Jurkat, Clone E6-1 (cell line): Measurements from ENCODE around the gene ATP1A2.

ENCODE experiments used
- DNase-seq: peaks from one replicate; pipeline ENCODE4 v3.0.0-alpha.2; 2011; ENCODE audit warnings: low read depth, low spot score
- H3K4me3 ChIP-seq: 2 replicates; pipeline ENCODE4 v1.5.1; 2011; ENCODE audit warnings: mild to moderate bottlenecking, low read length, control low read depth, moderate library complexity

ATP1A2 gene

DNA sequence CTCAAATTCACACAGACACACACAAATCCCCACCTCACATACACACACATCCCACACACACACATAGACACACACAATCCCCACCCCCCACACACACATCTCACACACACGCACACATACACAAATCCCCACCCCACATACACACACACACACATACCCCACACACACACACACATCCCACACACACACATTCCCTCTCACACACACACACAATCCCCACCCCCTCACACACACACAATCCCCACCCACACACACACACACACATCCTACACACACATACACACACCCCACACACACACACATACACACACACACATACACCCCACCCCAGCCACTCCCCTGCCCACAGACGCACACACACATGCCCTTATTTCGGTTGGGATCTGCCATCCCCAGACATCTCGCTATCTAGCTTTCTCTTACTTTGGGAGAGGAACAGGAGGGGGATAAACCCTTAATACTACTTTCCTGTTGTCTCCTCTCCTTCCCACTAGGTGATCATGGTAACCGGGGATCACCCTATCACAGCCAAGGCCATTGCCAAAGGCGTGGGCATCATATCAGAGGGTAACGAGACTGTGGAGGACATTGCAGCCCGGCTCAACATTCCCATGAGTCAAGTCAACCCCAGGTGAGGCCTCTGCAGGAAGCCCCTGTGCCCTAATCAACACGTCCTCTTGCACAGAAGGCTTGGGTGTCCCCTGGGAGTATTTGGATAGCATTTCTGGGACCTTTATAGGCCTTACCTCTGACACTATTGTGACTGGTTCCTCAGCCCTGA lies 18.6 kb downstream of the ATP1A2 start:
- no peak overlapping the region for H3K4me3 ChIP-seq
- no peak for DNase-seq

DNA sequence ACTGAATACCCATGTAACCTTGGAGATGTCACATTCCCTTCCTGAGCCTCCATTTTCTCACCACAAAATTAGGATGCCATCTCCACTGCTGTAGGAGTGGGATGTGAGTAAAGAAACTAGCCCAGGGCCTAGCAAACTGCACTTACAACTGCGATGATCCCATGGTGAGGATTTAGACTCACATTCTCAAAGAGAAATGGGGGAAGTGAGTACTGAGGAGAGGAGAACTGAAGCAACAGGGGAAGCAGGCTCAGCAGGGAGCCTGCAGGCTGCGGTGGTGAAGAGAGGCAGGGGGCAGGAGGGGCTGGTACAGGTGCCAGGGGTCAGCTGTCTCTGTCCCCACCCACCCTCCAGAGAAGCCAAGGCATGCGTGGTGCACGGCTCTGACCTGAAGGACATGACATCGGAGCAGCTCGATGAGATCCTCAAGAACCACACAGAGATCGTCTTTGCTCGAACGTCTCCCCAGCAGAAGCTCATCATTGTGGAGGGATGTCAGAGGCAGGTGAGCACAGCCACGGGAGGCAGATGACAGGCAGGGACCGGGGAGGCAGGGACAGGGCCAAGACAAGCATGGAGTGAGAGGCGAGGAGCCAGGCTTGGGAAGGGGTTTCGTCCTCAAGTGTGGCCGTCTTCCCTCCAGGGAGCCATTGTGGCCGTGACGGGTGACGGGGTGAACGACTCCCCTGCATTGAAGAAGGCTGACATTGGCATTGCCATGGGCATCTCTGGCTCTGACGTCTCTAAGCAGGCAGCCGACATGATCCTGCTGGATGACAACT lies 19.4 kb downstream of the ATP1A2 start:
- no peak overlapping the region for H3K4me3 ChIP-seq
- DNase-seq, result no peak

DNA sequence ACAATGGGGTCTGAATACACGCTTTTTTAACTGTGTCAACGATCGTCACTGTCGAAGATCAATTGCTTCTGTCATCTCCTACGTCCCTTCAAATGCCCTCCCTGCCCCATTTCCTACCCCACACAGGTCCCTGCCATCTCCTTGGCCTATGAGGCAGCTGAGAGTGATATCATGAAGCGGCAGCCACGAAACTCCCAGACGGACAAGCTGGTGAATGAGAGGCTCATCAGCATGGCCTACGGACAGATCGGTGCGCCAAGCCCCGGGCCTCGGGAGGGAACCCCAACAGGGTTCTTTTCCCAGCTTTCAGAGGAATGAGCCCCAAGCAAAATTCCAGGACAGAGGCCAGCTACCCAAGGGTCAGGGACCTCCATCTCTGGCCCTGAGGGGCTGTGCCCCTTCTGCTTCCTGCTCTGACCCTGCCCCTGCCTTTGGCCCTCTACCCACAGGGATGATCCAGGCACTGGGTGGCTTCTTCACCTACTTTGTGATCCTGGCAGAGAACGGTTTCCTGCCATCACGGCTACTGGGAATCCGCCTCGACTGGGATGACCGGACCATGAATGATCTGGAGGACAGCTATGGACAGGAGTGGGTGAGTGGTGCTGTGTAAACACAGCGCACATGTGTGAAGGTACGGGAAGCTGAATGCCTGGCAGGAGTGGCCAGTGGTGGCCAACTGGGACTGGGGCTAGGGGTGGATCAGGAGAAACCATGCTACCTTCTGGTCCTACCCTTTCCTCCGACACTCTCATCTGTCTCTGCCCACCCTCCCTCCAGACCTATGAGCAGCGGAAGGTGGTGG lies 20.8 kb downstream of the ATP1A2 start:
- DNase-seq, result no peak
- no peak overlapping the region for H3K4me3 ChIP-seq

DNA sequence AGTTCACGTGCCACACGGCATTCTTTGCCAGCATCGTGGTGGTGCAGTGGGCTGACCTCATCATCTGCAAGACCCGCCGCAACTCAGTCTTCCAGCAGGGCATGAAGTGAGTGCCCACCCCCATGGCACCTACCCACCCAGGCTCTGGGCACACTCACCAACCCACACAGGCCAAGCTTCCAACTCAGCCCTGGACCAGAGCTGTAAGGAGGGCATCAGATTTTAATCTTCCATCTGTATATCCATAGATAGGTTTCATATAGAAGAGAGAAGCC lies 21.3 kb downstream of the ATP1A2 start:
- no peak for DNase-seq
- no peak overlapping the region for H3K4me3 ChIP-seq

DNA sequence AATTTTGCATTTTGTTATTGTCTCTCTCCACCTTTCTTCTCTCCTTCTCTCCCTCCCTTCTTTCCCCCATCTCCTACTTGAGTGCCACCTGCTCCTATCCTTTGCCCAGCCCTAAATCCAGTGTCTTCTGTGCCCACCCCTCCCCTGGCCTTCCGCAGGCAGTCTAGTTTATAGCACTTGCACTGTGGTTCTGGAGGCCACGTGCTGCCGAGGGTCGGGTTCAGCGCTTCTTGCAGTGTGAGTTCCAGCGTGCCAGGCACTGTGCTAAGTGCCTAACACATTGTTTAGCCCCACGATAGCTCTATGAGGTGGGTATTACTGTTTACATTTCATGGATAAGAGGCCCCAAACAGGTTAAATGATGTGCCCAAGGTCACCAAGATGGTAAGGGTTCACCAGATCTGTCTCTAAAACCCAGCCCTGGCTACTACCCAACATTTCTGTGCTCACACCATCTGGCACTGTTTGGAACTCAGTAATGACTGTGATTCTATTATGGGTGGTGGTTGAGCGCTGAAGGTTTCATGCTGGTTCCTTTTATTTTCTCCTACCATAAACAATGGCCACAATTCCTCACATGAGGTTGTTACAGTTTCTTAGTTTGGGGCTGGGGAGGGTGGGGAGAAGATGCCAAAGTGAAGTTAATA lies 21.8 kb downstream of the ATP1A2 start:
- DNase-seq, result no peak
- no peak overlapping the region for H3K4me3 ChIP-seq

DNA sequence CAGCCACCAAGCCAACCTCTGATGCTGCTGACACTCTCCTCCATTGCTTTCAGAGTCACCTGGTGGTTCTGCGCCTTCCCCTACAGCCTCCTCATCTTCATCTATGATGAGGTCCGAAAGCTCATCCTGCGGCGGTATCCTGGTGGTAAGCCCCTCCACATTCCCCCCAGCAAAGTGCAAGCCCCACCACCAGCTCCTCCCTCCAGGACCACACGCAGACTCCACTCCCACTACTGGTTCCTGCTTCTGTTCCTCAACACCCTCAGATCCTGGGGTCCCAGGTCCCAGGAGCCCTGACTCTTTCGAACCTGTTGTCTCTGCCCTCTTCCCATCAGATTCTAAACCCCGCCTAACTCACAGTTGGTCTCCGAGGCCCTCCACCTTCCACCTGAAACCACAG lies 24.3 kb downstream of the ATP1A2 start:
- DNase-seq, result no peak
- H3K4me3 ChIP-seq, result no peak overlapping the region

DNA sequence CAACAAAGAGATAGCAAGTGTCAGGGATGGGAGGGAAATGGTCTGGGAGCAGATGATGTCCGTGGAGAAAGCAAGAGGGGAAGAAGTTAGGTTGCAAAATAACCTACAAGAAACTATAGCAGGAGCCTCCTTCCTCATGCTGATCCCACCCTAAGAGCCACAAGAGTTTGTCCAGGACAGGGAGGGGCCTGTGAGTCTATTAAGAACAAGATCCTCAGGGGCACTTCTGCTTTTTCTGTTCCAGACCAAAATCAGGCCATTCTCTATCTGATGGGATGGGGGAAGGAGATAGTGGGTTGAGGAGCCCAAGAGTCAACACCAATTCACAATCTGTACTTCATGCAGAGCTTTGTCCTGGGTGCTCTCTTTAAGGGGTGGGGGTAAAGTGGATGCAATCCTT lies 28.1 kb downstream of the ATP1A2 start:
- no peak overlapping the region for H3K4me3 ChIP-seq
- DNase-seq, result no peak

DNA sequence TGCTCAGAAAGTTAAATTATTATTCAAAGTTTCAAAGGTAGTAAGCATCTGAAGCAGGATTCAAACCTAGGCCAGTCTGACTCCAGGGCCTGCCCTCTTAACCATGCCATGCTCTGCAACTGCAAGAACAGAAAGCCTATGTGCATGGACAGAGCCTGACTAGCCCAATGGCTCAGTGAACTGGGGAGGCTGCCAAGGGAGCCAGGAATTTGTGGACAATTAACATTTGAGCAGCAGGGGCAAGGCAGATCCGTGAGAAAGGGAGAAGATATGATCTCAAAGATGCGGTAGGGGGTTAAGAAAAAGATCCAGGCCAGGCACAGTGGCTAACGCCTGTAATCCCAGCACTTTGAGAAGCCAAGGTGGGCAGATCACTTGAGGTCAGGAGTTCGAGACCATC lies 29.4 kb downstream of the ATP1A2 start:
- no peak overlapping the region for H3K4me3 ChIP-seq
- DNase-seq, result no peak

DNA sequence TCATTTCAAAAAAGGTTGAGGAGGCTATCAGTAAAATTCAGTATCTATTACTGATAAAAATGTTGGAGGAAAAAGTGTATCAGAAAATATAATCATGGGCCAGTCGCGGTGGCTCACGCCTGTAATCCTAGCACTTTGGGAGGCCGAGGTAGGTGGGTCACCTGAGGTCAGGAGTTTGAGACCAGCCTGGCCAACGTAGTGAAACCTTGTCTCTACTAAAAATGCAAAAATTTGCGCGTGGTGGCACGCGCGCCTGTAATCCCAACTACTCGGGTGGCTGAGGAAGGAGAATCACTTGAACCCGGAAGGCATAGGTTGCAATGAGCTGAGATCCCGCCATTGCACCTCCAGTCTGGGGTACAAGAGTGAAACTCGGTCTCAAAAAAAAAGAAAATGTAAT lies 30.5 kb downstream of the ATP1A2 start:
- no peak overlapping the region for H3K4me3 ChIP-seq
- no peak for DNase-seq

DNA sequence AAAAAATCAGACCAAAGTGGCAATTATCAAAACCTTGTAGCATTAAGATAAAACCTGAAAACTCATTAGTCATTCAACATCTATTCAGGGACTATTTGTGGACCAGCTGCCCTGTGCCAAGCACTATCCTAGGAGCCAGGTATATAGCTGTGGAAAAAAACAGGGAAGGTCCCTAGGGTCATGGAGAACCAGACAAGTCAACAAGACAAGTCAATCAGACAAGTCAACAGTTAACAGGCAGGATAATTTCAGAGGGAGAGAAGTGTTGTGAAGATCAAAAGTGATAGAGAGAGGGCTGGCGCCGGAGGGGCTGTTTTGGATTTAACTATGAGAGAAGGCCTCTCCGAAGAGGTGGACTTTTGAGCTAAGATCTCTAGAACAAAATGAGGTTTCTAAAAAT lies 32.6 kb downstream of the ATP1A2 start:
- DNase-seq, result no peak
- H3K4me3 ChIP-seq, result no peak overlapping the region

DNA sequence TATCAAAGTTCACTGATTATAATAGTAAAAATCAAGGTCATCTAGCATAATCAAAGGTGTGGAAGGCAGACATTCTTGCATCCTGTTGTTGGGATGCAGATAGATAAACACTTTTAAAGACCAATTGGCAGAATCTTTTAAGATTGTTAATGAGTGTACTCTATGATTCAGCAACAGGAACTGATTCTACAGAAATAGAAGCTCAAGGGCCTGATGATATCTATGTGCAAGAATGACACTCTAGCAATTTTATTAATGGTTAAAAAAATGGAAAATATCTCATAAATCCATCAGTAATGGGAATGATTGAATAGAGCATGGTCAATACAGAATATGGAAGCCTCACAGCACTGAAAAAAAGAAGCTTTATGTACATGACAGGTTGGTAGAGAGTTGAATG lies 33.7 kb downstream of the ATP1A2 start:
- DNase-seq, result no peak
- no peak overlapping the region for H3K4me3 ChIP-seq

DNA sequence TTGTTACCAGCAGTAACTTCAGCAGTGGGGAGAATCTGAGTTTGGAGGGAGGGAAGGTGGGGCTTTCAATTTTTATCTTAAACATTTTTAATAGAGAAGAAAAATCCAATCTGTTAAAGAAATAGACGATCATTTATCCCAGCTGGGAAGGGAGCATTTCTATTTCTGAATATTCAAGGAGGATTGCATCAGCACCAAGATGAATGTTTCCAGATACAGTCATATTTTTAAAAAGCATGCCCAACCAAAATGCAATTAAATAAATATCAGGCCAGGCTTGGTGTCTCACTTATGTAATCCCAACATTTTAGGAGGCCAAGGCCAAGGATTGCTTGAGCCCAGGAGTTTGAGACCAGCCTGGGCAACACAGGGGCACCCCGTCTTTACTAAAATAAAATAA lies 34.2 kb downstream of the ATP1A2 start:
- H3K4me3 ChIP-seq, result no peak overlapping the region
- no peak for DNase-seq

DNA sequence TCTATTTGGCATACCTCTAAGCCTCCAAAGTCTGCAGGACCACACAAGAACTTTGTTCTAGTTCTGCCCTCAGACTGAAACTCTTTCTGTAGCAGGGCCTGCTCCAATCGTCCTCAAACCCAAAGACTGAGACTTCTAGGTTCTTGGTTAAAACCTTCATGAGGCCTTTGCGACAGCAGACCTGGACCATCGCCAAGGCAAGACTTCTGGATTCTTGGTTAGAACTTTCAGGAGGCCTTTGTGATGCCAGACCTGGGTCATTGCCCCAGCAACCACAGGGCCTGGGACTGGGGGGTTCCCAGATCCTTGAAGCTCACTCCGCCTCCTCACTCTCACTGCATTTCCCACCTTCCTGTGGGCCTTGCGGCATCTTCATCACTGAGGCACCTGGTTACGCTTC lies 35.7 kb downstream of the ATP1A2 start, which contains the start of gene ATP1A4:
ATP1A4 (plus strand) TSS at position 301 of the 400 bp plus-strand sequence. CDS start 438 bp downstream, outside the sequence.
- H3K4me3 ChIP-seq, result no peak within 1 kb of the TSS

DNA sequence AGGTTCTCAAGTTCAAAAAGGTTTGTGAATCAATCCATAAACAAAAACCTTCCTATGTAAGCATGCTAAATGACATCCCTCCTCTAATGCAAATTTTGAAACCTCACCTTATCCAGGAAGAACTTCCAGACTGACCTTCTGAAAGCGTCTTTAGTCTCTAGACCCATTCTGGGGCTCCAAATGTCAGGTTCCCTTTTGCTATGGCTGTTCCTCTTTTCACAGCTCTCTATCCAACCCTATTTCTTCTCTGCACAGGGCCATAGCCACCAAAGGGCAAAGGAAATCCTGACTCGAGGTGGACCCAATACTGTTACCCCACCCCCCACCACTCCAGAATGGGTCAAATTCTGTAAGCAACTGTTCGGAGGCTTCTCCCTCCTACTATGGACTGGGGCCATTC lies 39.2 kb downstream of the ATP1A2 start:
- no peak for DNase-seq
- H3K4me3 ChIP-seq, result no peak overlapping the region

More for the DNA sequence above, 35.7 kb downstream of the ATP1A2 start, which contains the start of gene ATP1A4:
- no peak for DNase-seq

DNA sequence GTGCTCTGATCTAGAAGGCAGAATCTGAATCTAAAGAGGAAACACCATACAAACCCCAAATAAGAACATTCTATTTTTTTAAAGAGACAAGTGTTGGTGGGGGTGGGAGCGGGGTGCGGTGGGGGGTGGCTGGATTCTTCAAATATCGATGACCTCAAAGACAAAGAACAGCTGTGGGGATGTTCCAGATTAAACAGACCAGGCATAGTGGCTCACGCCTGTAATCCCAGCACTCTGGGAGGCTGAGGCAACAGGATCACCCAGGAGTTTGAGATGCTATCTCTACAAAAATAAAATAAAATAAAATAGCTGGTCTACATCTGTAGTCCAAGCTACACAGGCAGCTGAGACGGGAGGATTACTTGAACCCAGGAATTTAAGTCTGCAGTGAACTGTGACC lies 40.8 kb downstream of the ATP1A2 start:
- DNase-seq, result no peak

DNA sequence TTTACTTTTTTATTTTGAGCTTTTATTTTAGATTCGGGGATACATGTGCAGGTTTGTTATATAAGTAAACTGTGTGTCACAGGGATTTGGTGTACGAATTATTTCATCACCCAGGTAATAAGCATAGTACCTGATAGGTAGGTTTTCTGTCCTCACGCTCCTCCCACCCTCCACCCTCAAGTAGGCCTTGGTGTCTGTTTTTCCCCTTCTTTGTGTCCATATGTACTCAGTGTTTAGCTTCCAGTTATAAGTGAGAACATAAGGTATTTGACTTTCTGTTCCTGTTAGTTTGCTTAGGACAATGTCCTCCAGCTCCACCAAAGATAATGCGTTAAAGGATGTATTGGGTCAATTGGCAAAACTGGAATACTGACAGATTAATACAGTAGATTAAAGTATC lies 41.6 kb downstream of the ATP1A2 start:
- DNase-seq, result no peak
- no peak overlapping the region for H3K4me3 ChIP-seq

More for the DNA sequence above, 40.8 kb downstream of the ATP1A2 start:
- no peak overlapping the region for H3K4me3 ChIP-seq

DNA sequence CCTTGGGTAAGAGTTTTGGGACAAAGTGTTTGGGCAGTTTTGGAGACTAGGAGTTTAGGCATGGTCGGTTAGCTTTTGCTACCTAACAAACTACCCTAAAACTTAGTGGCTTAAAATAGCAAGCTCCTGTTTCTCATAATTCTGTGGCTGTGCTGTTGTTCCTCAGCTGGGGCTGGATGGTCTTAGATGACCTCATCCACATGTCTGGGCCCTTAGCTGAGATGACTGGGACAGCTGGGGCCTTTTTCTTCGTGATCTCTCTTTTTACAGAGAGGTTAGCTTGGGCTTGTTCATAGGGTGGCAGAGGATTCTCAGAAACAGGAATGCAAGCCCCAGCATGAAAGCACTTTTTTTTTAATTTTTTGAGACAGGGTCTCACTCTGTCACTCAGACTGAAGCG lies 42.5 kb downstream of the ATP1A2 start:
- no peak overlapping the region for H3K4me3 ChIP-seq
- no peak for DNase-seq

DNA sequence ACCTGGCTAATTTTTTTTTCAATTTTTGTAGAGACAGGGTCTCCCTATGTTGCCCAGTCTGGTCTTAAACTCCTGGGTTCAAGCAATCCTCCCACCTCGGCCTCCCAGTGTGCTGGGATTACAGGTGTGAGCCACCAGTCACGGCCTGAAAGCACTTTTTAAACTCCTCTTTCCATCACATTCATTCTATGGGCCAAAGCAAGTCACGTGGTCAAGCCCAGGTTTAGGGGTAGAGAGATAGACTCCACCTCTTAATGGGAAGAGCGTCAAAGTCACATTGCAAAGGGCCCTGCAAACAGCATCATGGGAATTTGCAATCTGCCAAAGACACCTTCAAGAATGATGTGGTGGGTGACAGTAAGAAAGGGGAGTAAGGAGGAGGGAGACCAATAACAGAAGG lies 43.0 kb downstream of the ATP1A2 start:
- no peak for DNase-seq
- H3K4me3 ChIP-seq, result no peak overlapping the region

DNA sequence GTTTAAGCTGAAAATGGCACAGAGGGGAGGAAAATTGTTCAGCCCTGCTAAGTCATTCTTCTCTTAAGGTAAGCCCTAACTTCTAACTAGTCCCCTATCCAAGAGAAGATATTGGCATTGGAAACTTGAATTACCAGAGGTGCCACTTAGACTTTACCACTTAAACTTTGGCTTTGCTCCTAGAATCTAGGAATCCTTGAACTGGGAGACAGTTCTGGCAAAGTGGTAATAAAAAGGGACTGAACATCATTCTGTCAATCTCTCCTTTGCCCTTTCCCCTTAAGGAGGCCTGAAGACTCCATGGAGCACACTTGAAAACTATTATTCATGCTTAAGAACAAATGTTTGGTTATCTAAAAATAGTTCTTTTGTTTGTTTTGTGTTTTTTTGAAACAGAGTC lies 44.3 kb downstream of the ATP1A2 start:
- no peak for DNase-seq
- H3K4me3 ChIP-seq, result no peak overlapping the region
